Gastrocnemius medialis (tissue), 4 donors: ENCODE results near the gene ATP6V0D1.

ENCODE experiments used
- POLR2A ChIP-seq, 2 donors: fragments of 450-650 bp; IDR thresholded peaks; one replicate each; pipeline ENCODE4 v1.6.1; 2017; ENCODE audit warnings: antibody characterized with exemption in 2 of 2, mild to moderate bottlenecking in 2 of 2, moderate library complexity in 2 of 2
- TF ChIP-seq, protein P1 (sequence below), 5 experiments: fragments of 450-650 bp in 3 of 5; fragments of 200-600 bp in 2 of 5; sonication (generic) in 2 of 5; IDR thresholded peaks in 4 of 5; conservative IDR thresholded peaks in 1 of 5; 1 replicate in 4 of 5; 2 replicates in 1 of 5; pipeline ENCODE4 v1.5.1; 2016 to 2019; ENCODE audit warnings: antibody characterized with exemption in 5 of 5, mild to moderate bottlenecking in 3 of 5, moderate library complexity in 3 of 5

DNA sequence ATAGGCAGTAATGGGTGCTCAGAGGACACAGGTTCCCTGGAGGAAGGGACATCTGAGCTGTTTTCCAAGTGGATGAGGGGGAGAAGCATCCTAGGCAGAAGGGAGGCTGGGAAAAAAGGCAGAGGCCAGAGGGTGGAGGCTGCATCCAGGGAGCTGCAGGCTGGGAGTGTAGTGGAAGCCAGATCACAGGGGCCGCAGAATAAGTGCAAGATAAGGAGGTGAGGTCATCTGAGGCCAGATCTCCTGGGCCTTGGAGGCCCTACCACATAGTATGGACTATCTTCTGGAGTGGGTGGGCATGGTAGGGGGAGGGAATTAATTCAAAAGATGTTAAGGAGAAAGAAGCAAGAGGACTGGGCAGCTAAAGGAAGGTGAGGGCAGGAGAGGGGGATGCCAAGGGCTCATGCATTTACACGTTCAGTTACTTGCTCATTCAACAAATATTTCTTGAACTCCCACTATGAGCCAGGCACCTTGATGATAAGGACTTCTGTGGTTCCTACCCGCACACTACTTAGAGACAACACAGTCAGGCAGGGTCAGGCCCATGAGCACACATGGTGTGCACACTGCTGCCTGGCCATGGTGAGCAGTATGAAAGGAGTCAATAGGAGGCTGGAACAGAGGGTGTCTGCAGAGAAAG is 45.3 kb upstream of the ATP6V0D1 start:
- TF ChIP-seq, protein P1, sequence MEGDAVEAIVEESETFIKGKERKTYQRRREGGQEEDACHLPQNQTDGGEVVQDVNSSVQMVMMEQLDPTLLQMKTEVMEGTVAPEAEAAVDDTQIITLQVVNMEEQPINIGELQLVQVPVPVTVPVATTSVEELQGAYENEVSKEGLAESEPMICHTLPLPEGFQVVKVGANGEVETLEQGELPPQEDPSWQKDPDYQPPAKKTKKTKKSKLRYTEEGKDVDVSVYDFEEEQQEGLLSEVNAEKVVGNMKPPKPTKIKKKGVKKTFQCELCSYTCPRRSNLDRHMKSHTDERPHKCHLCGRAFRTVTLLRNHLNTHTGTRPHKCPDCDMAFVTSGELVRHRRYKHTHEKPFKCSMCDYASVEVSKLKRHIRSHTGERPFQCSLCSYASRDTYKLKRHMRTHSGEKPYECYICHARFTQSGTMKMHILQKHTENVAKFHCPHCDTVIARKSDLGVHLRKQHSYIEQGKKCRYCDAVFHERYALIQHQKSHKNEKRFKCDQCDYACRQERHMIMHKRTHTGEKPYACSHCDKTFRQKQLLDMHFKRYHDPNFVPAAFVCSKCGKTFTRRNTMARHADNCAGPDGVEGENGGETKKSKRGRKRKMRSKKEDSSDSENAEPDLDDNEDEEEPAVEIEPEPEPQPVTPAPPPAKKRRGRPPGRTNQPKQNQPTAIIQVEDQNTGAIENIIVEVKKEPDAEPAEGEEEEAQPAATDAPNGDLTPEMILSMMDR (IDR thresholded peaks at IDR 0.05 in 4 of 5, conservative IDR thresholded peaks at IDR 0.05 in 1 of 5): no peak
- no peak for TF ChIP-seq POLR2A (IDR thresholded peaks at IDR 0.05)
